HG03521 (cell line): Measurements from ENCODE around the gene INCA1.

ENCODE experiments used
- ATAC-seq: cut with Tn5 transposase; IDR thresholded peaks from one replicate; pipeline ENCODE4 v1.9.1; 2021; ENCODE audit warnings: mild to moderate bottlenecking, moderate library complexity; ENCODE audit not compliant: unreplicated experiment

The INCA1 gene

DNA sequence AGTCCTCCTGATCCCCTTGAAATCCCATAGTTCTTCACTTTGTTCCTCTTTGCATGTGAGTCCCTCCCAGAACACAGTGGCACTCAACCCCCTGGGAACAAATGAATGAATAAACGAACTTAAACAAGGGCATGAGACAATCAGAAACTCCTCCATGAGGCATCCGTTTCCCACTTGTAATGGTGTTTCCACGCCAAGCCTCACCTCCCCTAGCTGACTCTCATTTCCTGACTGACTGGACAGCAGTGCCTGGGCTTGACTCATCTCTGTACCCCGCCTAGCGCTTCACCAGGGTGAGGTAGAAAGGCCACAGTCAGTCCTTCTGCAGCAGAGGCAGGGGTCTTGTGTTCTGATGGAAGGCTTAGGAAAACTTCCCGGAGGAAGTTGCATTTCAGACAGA is 14.6 kb upstream of the INCA1 start:
- ATAC-seq, result no peak

DNA sequence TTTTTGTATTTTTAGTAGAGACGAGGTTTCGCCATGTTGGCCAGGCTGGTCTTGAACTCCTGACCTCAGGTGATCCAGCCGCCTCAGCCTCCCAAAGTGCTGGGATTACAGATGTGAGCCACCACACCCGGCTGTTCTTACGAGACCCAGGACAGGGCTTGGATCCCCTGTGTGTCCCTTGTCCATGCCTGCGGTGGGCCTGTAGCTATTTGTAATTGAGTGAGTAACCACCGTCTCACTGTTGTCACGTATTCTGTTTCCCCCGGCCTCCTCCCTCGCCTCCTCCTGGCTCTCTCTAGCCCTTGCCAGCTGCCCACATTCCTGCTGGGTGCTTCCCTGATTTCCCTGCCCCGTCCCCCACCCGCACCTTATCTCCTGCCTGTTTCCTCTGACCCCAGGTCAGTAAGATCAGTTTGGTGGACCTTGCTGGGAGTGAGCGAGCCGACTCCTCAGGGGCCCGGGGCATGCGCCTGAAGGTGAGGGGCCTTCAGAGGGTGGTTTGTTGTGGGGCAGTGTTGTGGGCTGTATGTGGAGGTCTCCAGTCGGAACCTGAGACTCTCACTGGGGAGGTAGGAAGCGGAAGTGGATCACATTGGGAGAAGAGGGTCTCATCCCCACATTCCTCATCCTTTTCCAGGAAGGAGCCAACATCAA is 6.0 kb upstream of the INCA1 start:
- no peak for ATAC-seq

DNA sequence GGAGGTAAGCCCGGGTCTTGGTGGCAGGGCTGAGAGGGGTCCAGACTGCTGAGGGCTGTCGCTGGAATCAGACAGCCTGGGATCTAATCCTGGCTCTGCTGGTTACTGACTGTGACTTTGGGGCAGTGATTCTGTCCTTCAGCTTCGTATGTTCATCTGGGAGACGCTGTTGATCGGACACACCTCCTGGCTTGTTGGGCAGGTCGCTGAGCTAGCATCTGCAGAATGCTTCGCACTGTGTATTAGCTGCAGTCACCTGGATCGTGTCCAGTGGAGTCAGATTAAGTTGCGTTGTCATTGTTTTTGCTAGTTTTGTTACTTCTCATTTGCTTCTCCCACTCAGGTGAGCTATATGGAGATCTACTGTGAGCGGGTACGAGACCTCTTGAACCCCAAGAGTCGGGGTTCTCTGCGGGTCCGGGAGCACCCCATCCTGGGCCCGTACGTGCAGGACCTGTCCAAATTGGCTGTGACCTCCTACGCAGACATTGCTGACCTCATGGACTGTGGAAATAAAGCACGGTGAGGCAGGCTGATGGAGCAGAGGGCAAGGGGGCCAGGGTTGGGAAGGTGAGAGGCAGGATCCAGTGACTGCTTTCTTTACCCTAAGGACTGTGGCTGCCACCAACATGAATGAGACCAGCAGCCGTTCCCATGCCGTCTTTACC is 4.9 kb upstream of the INCA1 start:
- ATAC-seq, result no peak

DNA sequence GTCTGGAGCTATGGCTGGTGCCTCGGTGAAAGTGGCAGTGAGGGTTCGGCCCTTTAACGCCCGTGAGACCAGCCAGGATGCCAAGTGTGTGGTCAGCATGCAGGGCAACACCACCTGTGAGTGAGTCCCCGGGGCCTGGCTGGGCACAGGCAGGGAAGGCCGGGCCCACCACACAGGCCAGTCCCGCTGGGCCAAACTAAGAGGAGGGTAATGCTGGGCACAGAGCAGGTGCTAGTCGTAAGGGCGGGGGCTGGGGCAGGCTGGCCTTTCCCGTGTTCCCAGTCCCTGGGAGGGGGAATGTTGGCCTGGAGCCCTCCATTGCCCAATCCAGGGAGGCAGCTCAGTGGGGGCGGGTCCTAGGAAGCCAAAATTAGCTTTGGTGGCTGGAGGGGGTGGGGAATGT is 2.9 kb upstream of the INCA1 start:
- no peak for ATAC-seq

DNA sequence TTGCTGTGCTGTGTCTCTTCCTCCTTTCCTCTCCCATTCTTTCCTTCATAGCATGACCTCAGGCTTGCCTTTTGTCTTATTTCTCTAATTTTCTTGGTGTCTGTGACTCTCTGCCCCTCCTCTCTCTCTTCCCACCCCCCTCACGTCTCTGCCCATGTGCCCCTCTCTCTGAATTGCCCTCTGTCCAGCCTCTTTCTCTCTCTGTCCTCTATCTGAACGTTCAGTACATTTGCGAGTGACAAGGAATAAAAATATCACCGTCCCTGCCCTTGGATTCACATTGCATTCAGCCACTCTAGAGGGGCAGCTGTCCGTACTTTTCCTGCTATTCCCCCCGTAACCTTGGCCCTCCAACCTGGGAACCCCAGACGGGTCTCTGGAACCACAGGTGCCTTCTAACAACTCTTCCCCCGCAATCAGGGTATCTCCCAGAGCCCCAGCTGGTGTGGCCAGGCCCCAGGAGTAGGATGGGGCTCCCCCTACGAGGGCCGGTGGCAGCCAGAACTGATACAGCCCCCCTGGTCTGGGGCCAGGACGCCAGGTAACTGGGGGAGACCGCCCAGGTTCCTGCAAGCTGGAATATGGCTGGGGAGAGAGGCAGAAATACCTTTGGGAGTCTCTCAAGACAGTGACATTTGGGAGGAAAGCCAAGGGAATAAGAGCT is 2.2 kb upstream of the INCA1 start:
- ATAC-seq, result no peak

DNA sequence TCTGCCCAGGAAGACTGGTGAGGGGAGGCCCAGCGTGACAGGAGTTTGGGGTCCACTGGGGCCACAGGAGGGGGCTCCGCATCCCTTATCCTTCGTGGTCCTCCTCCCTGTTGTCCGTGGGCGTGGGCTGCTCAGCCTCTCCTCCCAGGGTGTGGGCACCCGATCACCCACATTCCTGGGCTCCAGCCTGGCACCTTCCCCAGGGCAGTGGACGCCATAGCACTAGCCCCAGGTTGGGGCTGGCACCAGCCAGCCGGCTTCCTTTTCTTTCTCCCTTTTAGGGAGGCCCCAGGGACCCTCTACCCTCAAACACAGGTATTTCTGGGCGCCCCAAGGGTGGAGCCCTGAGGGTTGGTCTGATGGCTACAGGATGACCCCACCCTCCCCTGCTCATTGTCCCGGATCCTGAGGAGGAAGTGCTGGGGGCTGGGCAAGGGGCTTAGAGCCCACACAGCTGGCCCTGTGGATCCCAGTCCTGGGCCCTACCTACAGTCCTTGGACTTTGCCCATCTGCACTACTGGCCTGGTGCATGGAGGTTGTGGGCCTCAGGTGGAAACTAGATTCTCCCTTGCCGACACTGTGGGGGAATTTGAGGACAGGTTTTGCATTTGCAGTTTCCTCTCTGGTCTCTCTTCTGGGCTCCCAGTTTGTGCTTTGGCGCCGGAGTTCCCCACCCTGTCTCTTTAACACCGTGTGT is 1.6 kb upstream of the INCA1 start:
- ATAC-seq, result no peak

DNA sequence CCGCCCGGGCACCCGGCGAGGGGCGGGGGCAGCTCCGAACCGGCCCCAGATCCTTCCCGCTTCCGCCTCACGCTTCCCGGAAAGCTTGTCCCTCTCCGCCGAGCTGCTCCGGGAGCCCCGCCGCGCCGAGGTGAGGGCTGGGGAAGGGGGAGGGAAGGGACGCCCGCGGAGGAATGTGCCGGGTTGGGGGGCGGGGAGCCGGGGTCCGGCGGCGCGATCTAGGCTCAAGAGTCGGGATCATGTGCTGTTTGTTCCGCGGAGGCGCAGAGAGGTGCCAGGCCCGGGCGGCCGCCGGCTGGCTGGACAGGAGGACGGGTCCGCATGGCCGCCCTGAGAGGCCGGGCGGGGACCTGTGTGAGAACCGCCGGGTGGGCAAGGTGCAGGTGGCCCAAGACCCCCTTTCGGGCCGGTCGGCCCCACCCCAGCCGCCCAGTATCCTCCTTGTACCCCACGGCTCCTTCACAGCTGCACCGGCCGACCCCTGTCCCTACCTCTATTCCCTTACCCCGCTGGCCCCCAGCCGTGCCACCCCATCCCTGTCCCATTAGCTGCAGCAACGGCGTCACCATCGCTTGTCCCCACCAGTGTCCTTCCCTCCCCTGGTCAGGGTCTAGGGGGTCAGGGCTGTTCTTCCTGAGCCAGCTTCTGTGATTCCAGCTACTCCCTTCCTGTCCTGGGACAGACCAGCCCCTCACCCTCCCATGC is 857 bp upstream of the INCA1 start:
- peak; percentile 9 for ATAC-seq

DNA sequence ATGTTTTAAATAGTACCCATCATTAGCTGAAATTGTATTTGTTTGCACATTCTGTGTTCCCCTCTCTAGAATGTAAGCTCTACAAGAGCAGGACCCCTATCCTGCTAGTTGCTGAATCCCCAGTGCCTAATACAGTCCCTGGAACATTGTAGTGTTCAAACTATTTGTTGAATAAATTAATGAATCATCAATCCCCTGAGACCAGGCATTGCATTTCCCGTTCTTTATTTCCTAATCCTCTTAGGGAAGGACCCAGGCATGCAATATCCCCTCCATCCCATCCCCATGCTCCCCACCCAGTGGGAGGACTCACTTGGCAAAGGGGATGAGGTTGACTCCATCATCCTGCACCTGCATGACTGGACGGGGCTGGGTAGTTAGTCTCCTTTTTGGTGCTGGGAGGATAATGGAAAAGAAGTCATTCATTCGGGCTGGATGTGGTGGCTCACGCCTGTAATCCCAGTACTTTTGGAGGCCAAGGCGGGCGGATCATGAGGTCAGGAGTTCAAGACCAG is 3.2 kb downstream of the INCA1 start:
- no peak for ATAC-seq

DNA sequence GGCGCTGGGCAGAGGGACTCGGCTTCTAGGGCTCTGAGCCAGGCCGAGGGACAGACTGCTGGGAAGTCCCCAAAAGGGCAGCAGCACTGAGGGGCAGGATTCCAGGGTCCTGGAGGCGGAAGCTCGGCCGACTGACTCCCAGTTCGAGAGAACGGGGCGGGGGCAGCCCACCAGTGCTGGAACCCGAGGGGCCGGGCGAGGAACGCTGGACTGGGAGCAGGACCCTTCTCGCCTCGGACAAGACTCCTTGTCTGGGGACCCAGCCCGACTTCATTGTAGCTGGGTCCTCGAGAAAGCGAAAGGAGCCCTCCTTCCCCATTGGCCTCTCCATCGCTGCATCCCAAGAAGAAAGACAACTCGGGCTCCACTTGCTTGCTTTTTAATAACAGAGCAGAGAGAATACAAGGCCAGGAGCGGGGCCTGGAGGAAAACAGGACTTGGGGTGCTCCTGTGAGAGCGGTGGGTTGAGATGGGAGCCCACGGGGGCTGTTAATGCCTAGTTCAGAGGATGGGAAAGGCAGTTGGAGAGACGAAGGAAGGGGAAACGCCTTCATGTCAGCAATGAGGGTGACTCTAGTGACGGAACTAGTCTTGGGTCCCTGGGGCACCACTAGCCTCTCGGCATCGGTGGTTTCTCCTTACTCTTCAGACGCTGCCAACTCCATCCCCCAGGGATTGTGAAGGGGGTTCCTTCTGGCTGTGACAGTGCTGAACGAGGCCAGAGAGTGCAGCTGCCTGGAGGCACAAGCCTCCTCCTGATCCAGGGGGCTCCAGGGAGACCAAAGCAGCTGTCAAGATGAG is 9.4 kb downstream of the INCA1 start:
- no peak for ATAC-seq

DNA sequence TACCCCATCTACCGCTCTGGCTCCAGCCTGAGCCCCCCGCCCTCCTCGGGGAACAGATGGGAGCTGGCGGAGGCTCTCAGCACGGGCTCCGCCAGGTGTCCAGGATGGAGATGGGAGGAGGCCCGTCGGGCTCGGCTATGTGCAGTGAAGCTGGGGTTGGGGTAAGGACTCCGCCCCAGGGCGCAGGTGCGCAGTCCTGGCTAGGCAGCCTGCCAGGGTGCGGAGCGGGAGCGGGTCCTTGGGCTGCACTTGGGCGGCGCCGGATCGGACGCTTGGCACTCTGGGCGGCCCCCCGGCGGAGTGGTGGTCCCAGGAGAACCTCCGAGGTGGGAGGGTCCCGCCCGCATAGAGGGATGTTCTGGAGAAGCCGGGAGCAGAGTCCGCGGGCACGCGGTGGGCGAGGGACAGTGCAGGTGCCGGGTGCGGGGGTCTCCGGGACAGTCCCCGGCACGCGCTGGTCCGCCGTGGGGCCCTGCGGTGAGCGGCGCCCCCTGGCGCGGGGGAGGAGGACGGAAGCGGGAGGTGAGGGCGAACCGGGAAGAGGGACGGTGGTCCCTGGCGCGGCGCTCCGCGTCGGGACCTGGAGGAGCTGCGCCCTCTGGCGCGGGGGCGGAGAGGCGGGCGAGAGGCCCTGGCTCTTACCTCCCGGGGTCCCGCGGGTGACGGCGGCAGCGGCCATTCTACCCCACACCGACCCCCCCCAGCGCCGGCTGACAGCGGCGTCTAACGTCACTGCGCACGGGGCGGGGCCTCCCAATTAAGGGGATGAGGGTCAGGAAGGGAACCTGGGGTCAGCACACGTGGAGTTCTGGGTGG is 10.2 kb downstream of the INCA1 start, which contains the start of gene CAMTA2:
TSS of gene CAMTA2 (minus strand) at position 725 of the 816 bp plus-strand sequence. CDS start 1,453 bp downstream, outside the sequence.
- ATAC-seq, result peak; percentile 59

DNA sequence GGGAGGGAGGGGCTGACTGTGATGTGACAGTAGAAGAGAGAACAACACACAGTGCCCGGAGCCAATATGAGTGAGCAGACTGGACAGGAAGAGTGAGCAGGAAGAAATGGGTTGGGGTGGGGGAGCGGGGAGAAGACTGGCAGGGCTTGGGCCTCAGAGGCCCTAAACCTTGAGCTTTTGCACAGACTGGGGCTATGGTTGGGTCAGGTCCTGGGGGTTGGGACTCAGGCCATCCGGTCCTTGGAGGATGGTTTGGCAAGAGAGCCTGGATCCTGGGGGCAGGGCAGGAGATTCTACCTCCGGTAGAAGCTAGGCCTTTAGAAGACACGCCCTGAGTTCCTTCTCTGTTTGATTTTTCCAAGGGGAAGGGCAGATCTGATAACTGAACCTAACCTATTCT is 10.9 kb downstream of the INCA1 start:
- no peak for ATAC-seq

DNA sequence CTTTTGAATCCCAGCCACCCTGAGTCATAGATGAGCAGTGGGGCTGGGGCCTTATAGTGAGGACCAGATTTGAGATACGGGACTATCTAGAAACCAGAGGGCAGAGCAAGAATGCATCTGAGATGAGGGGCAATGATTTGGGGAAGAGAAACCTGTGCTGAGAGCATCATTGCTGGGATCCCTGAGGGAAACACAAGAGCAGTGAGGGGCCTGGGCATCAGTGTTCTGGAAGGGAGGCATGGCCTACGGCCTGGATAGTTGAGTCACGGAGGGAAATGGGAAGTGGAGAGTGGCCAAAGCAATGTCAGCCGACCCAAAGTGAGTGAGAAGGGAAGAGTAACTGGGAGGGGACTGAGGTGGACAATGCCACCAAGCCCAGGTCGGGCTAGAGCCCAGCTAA is 15.0 kb downstream of the INCA1 start:
- no peak for ATAC-seq

DNA sequence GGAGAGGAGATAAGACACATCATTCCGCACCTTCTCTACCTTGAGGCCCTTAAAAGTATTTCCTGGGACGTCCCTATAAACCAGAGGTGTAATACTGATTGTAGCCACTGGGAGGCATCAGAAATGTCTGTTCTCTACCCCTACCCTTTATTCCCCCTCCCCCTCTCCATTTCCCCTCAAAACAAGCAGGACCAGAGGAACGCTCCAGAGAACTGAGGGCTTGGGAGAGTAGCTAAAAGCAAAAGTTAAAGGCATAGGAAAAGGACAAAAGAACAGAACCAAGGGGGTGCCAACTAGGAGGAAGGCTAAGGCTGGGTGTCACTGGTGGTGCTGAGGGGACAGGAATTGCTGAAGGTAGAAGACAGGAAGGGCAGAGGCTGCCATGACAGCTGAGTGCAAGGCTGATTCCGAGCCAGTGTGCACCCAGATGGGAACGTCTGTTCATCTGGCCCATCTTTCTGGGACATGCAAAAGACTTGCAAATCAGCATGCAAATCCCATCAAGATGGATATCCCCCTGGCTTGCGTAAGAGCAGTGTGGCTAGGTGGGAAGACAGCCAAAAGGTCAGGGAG is 16.6 kb downstream of the INCA1 start:
- no peak for ATAC-seq

DNA sequence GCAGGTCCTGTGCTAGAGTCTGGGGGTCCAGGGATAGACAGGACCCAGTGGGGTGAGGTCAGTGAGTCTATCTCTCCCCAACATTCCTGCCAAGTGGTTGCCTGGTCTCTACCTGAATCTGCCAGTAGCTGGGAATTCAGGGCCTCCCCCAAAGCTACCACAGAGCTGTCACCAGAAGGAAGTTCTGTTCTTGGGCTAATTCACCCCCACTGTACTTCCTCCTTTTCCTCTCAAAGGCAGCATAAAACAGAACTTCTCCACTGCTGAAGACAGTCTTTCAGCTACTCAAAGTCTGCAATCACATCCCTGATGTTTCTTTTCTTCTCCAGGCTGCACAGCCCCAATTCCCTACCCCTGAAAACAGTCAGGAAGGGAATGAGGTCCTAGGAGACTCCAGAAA is 18.6 kb downstream of the INCA1 start:
- ATAC-seq, result no peak

DNA sequence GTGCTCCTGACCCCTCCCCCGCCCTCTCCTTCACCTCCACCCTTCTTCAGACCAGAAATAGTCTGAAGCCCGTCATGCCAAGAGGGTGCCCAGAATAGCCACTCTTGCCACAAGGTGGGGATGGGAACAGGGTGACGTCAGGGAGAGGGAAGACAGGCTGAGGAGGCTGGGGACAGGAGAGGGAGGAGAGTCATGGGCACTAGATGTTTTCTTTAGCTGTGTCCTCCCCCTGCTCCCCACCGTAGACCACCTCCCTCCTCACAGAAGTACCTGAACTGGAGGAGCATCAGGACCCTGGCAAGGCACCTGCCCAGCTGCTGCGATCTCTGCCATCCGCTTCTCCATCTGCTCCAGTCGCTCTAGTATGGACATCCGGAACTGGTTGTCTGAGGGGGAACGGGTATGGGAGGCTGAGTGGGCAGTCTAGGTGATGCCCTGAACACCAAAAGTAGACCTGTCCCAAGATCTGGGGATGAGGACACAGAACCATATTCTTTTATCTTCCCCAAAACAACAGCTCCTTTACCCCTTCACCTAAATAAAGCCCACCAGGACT is 23.1 kb downstream of the INCA1 start:
- no peak for ATAC-seq

DNA sequence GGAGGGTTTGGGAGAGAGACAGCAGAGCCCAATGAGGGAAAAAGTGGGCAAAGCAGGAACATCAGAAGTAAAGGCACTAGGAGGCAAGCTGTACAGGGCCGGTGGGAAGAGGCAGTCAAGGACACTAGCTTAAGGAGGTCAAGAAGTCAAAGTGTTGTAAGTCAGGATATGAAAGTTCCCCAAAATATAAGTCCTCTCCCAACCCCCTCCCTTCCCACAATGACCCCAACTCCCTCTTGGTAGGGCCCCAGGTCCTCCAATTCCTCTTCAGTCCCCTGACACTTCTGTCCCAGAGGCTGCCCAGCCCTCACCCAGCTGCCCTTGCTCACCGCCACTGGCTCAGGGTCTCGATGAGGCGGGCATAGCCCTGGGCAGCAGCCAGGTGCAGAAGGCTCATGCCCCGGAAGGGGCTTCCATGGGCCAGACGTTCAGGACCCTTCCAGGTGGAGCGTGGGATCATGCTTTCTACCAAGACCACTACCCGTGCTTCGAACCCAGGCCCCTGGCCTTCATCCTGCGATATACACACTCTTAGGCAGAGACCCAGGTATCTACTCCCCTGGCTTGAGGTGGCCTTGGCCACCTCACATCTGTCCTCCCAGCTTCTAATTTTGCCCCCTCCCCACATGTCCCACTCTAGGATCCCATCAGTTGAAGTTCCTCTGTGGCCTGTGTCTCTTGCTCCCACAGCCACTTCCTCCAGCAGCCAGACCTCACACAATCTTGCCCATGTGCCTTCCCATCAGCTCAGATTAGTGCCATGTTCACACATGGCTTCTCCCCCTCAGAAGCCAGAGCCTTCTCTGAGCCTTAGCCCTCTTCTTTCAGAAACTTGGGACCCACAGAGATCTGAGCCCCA is 23.8 kb downstream of the INCA1 start:
- ATAC-seq, result no peak

DNA sequence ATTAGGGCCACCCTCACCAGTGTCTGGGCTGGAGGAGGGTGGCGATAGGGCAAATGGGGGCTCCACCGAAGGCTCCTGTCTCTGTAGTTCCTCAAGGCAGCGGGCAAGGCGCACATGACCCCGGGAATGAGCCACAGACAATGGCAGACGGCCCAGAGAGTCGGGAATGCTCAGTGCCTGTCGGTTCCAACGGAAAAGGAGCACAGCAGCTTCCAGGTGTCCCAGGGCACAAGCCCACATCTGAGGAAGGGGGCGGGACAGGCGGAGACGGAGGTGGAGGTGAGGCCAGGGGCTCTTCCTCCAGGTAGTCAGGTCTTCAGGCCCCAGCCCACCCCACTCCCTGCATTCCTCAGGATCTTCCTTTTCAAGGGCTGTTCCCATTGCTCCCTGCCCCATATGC is 24.6 kb downstream of the INCA1 start:
- no peak for ATAC-seq

DNA sequence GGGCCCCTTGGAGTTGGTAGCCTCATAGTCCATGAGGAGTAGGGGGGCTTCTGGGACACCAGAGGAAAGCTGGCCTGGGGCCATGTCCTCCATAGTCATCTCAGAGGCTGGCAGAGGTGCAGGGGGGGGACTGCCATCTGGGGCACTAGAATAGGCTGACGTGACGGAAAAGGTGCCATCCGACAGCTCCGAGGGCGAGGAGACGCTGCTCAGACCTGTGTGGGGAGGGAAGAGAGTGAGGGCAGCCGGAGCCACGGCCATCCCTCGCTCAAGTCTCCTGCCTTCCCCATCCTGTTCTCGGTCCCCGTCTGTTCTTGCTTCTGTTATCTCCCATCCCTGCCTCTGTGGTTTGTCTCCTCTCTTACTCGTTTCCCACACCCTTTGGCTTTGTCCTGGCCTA is 25.0 kb downstream of the INCA1 start:
- no peak for ATAC-seq
